IMR-90 (cell line): Measurements from ENCODE around the gene MEGF9. TPM values are rescaled to one million over a fixed set of nuclear protein-coding genes. Genes with fewer than 3 reads are reported as not detected.

ENCODE experiments used
- ATAC-seq: fragments of 200-7000 bp; cut with Tn5 transposase; 2 replicates; pipeline ENCODE4 v1.9.1; 2020; ENCODE audit warnings: low read depth, mild to moderate bottlenecking, moderate library complexity
- BruUV-seq: library from RNA; stranded (reverse); fragments of 400-500 nt; replicated peaks from 2 replicates; lab custom pipeline; 2021; lab: Mats Ljungman, UMichigan
- CTCF ChIA-PET: fragments of 300-600 bp; formaldehyde crosslinking; extraction: SDS; loops from one replicate; lab custom pipeline; 2021; ENCODE audit warnings: antibody characterized with exemption; lab: Yijun Ruan, JAX
- POLR2A ChIA-PET: fragments of 300-600 bp; sonication (Branson Sonifier 250); formaldehyde crosslinking; loops from one replicate; lab custom pipeline; 2022; ENCODE audit warnings: antibody characterized with exemption; ENCODE audit not compliant: unreplicated experiment; lab: Charles Lee
- DNase-seq: peaks from one replicate; pipeline ENCODE4 v3.0.0; 2013
- H2AFZ ChIP-seq: replicated peaks from 2 replicates; pipeline ENCODE3; 2013; ENCODE audit warnings: low read length, mild to moderate bottlenecking; ENCODE audit not compliant: poor library complexity
- H2AK5ac ChIP-seq: 2 replicates; pipeline ENCODE4 v1.6.1; 2013; ENCODE audit warnings: low read depth, low read length, inconsistent platforms
- H2AK9ac ChIP-seq: replicated peaks from 2 replicates; pipeline ENCODE3; 2013; ENCODE audit warnings: mild to moderate bottlenecking, low read depth, low read length, moderate library complexity; ENCODE audit not compliant: poor library complexity
- H2BK120ac ChIP-seq: 2 replicates; pipeline ENCODE4 v1.6.1; 2013; ENCODE audit warnings: low read depth, low read length, inconsistent platforms
- H2BK15ac ChIP-seq: 3 replicates; pipeline ENCODE4 v1.6.1; 2013; ENCODE audit warnings: low read depth, low read length, inconsistent platforms
- H2BK20ac ChIP-seq: 2 replicates; pipeline ENCODE4 v1.6.1; 2013; ENCODE audit warnings: low read depth, mild to moderate bottlenecking, inconsistent platforms, low read length, moderate library complexity
- H2BK5ac ChIP-seq: 2 replicates; pipeline ENCODE4 v1.6.1; 2013; ENCODE audit warnings: mild to moderate bottlenecking, low read depth, low read length, inconsistent platforms; ENCODE audit not compliant: poor library complexity, severe bottlenecking
- H3K14ac ChIP-seq: replicated peaks from 2 replicates; pipeline ENCODE4 v1.6.1; 2013; ENCODE audit warnings: low read depth, low read length, inconsistent platforms
- H3K18ac ChIP-seq: 2 replicates; pipeline ENCODE4 v1.6.1; 2013; ENCODE audit warnings: low read depth, low read length, control low read depth
- H3K23ac ChIP-seq: 2 replicates; pipeline ENCODE4 v1.6.1; 2013; ENCODE audit warnings: low read depth, low read length, inconsistent platforms
- H3K27ac ChIP-seq: 2 replicates; pipeline ENCODE4 v1.5.1; 2013; ENCODE audit warnings: mild to moderate bottlenecking, control low read depth, low read length; ENCODE audit not compliant: insufficient read depth
- H3K27me3 ChIP-seq: 2 replicates; pipeline ENCODE4 v1.6.1; 2013; ENCODE audit warnings: low read length; ENCODE audit not compliant: control insufficient read depth, insufficient read depth
- H3K36me3 ChIP-seq: 2 replicates; pipeline ENCODE4 v1.6.1; 2013; ENCODE audit warnings: low read length, mixed read lengths; ENCODE audit not compliant: control insufficient read depth, insufficient read depth
- H3K4ac ChIP-seq: 2 replicates; pipeline ENCODE4 v1.6.1; 2013; ENCODE audit warnings: low read depth, low read length, inconsistent platforms
- H3K4me1 ChIP-seq: 2 replicates; pipeline ENCODE4 v1.6.1; 2013; ENCODE audit warnings: low read length, mixed read lengths; ENCODE audit not compliant: control insufficient read depth, insufficient read depth
- H3K4me2 ChIP-seq: 2 replicates; pipeline ENCODE4 v1.6.1; 2013; ENCODE audit warnings: low read depth, mild to moderate bottlenecking, control low read depth, low read length, moderate library complexity
- H3K4me3 ChIP-seq: 2 replicates; pipeline ENCODE4 v1.5.1; 2013; ENCODE audit warnings: low read depth, mild to moderate bottlenecking, control low read depth, low read length, moderate library complexity; ENCODE audit not compliant: insufficient read depth
- H3K56ac ChIP-seq: 2 replicates; pipeline ENCODE4 v1.6.1; 2013; ENCODE audit warnings: low read length, inconsistent platforms; ENCODE audit not compliant: insufficient read depth; ENCODE audit errors: extremely low read depth
- H3K79me1 ChIP-seq, 2 experiments: 2 replicates each; pipeline ENCODE4 v1.6.1; 2013; ENCODE audit warnings: low read length in 2 of 2, inconsistent platforms in 1 of 2, low read depth in 1 of 2
- H3K9ac ChIP-seq: 2 replicates; pipeline ENCODE4 v1.6.1; 2013; ENCODE audit warnings: low read depth, low read length, control low read depth
- H3K9me1 ChIP-seq: 2 replicates; pipeline ENCODE4 v1.6.1; 2013; ENCODE audit warnings: low read length, inconsistent platforms; ENCODE audit not compliant: insufficient read depth
- H3K9me3 ChIP-seq: 2 replicates; pipeline ENCODE4 v1.6.1; 2013; ENCODE audit warnings: low read length; ENCODE audit not compliant: control insufficient read depth, insufficient read depth
- H4K20me1 ChIP-seq: 2 replicates; pipeline ENCODE4 v1.6.1; 2013; ENCODE audit warnings: low read length, inconsistent platforms; ENCODE audit not compliant: insufficient read depth
- H4K5ac ChIP-seq: 2 replicates; pipeline ENCODE4 v1.6.1; 2013; ENCODE audit warnings: mild to moderate bottlenecking, low read depth, low read length, control low read depth
- H4K8ac ChIP-seq, 2 experiments: 2 replicates each; pipeline ENCODE4 v1.6.1; 2013; ENCODE audit warnings: low read depth in 2 of 2, low read length in 2 of 2, control low read depth in 1 of 2, inconsistent platforms in 1 of 2
- H4K91ac ChIP-seq: 2 replicates; pipeline ENCODE4 v1.6.1; 2013; ENCODE audit warnings: low read depth, low read length, inconsistent platforms; ENCODE audit not compliant: insufficient read depth
- BHLHE40 ChIP-seq: fragments of 150-350 bp; IDR thresholded peaks from 2 replicates; pipeline ENCODE4 v1.6.1; 2016; ENCODE audit warnings: mild to moderate bottlenecking, low read depth, low read length
- CHD1 ChIP-seq: IDR thresholded peaks from 2 replicates; pipeline ENCODE4 v1.6.1; 2012; ENCODE audit warnings: low read depth, low read length, improper control_type of control experiment
- FOS ChIP-seq: fragments of 150-350 bp; IDR thresholded peaks from 2 replicates; pipeline ENCODE4 v1.6.1; 2016; ENCODE audit warnings: low read depth, low read length
- MAFK ChIP-seq: IDR thresholded peaks from 2 replicates; pipeline ENCODE4 v1.6.1; 2012; ENCODE audit warnings: low read depth, low read length, improper control_type of control experiment
- MAZ ChIP-seq: IDR thresholded peaks from 2 replicates; pipeline ENCODE4 v1.6.1; 2012; ENCODE audit warnings: low read depth, mild to moderate bottlenecking, low read length, improper control_type of control experiment, moderate library complexity, borderline replicate concordance
- MXI1 ChIP-seq: IDR thresholded peaks from 2 replicates; pipeline ENCODE4 v1.6.1; 2012; ENCODE audit warnings: low read depth, mild to moderate bottlenecking, low read length, moderate library complexity, borderline replicate concordance
- NFE2L2 ChIP-seq: fragments of 150-350 bp; IDR thresholded peaks from 2 replicates; pipeline ENCODE4 v1.6.1; 2016; ENCODE audit warnings: low read depth, mild to moderate bottlenecking, low read length
- POLR2A ChIP-seq: IDR thresholded peaks from 2 replicates; pipeline ENCODE4 v1.6.1; 2012; ENCODE audit warnings: mild to moderate bottlenecking, low read depth, low read length
- RAD21 ChIP-seq: IDR thresholded peaks from 2 replicates; pipeline ENCODE4 v1.6.1; 2012; ENCODE audit warnings: low read length, improper control_type of control experiment
- RCOR1 ChIP-seq: IDR thresholded peaks from 2 replicates; pipeline ENCODE4 v1.6.1; 2012; ENCODE audit warnings: mild to moderate bottlenecking, low read length, improper control_type of control experiment; ENCODE audit not compliant: insufficient replicate concordance
- RFX5 ChIP-seq: IDR thresholded peaks from 2 replicates; pipeline ENCODE4 v1.8.0; 2012; ENCODE audit warnings: low read depth, mild to moderate bottlenecking, low read length, moderate library complexity
- WGBS, 2 experiments: methylation state at CpG; one replicate each; pipeline versions ENCODE4 v1.1.5 to v1.1.7; 2013; ENCODE audit warnings: missing lambda C conversion rate in 2 of 2; ENCODE audit not compliant: insufficient read length in 1 of 2; ENCODE audit errors: extremely low coverage in 2 of 2; 5-methylcytosine and 5-hydroxymethylcytosine counted together
- dilution Hi-C: fragments of 300-500 bp; cut with HindIII; formaldehyde crosslinking; loops from one replicate; pipeline ENCODE4 v1.14.3; 2018; ENCODE audit warnings: low sequenced_read_pairs; ENCODE audit not compliant: unreplicated experiment
- in situ Hi-C: fragments of 300-500 bp; cut with MboI; formaldehyde crosslinking; loops from 3 replicates; pipeline ENCODE4 v1.14.3; 2019; ENCODE audit warnings: low sequenced_read_pairs, inconsistent platforms, mixed read lengths
- intact Hi-C: fragments of 100-400 bp; cut with micrococcal nuclease; formaldehyde crosslinking; loops from 2 replicates; pipeline ENCODE4 v1.10.0; 2022
- polyA plus RNA-seq, 3 experiments: library from polyadenylated mRNA; depleted of rRNA; stranded (reverse); fragments of >200 nt; gene quantifications; 2 replicates each; pipeline ENCODE4 v1.2.3, GENCODE V29; 2012; ENCODE audit warnings: low replicate concordance in 1 of 3
- total RNA-seq: library from RNA; depleted of rRNA; stranded (reverse); fragments of >200 nt; gene quantifications from 2 replicates; pipeline ENCODE4 v1.2.3, GENCODE V29; 2012
- TF ChIP-seq, protein P1 (sequence below): fragments of 150-350 bp; IDR thresholded peaks from 2 replicates; pipeline ENCODE4 v1.6.1; 2016; ENCODE audit warnings: low read depth, mild to moderate bottlenecking, low read length, moderate library complexity, borderline replicate concordance
- TF ChIP-seq, protein P2 (sequence below): fragments of 150-350 bp; IDR thresholded peaks from 2 replicates; pipeline ENCODE4 v1.6.1; 2017; ENCODE audit warnings: mild to moderate bottlenecking, antibody characterized with exemption, low read length, low read depth

MEGF9 gene
- total and polyA plus RNA-seq, 2 of the 4 experiments (the other 2 are of a cell fraction), result 3.4 TPM

DNA sequence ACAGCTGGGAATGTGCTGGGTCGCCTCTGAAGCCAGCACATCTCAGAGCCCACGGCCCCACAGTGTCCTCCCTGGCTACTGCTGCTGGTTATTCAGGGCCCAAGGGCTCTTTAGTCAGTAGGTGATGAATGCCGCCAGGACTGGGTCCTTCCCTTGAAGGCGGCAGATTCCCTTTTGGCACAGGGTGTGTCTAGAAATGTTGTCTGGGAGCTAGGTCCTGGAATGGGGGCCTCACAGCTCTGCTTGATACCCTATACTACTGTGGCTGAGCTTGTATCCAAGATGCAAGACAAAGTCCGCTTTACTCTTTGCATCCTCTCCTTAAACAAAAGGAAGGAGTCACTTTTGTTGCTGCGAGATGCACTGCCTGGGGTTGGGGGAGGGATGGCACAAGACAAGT is 33.1 kb downstream of the MEGF9 start:
- H3K27me3 ChIP-seq, result no peaks in the 10 kb centered on the region
- H2AK9ac ChIP-seq, result no peak overlapping the region
- no peak overlapping the region for H3K56ac ChIP-seq
- H2AFZ ChIP-seq, result no peak overlapping the region
- H2BK5ac ChIP-seq, result no peak overlapping the region
- dilution Hi-C loops, result no loop called here
- DNase-seq (no peak), ATAC-seq (no peak)
- no peak overlapping the region for H3K27ac ChIP-seq
- H4K5ac ChIP-seq, result no peak overlapping the region
- no peak overlapping the region for H3K4ac ChIP-seq
- no peaks in the 10 kb centered on the region for H3K9me1 ChIP-seq
- peaks cover 16 to 28% of the 10 kb centered on the region in 2 experiments; a peak in 3 of 4 replicates for H3K79me1 ChIP-seq
- no peak overlapping the region for H3K4me2 ChIP-seq
- H4K20me1 ChIP-seq, result no peaks in the 10 kb centered on the region
- H3K9ac ChIP-seq, result no peak overlapping the region
- ChIA-PET CTCF (no interaction called here), POLR2A (no interaction called here)
- H3K14ac ChIP-seq, result no peak overlapping the region
- no peak overlapping the region for H4K91ac ChIP-seq
- no peak overlapping the region for H2BK15ac ChIP-seq
- H2AK5ac ChIP-seq, result no peak overlapping the region
- H2BK20ac ChIP-seq, result no peak overlapping the region
- intact Hi-C loops, result no loop called here
- peaks cover 5% of the 10 kb centered on the region for H3K4me1 ChIP-seq
- no peak for TF ChIP-seq BHLHE40
- TF ChIP-seq, protein P1, sequence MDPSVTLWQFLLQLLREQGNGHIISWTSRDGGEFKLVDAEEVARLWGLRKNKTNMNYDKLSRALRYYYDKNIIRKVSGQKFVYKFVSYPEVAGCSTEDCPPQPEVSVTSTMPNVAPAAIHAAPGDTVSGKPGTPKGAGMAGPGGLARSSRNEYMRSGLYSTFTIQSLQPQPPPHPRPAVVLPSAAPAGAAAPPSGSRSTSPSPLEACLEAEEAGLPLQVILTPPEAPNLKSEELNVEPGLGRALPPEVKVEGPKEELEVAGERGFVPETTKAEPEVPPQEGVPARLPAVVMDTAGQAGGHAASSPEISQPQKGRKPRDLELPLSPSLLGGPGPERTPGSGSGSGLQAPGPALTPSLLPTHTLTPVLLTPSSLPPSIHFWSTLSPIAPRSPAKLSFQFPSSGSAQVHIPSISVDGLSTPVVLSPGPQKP, result no peak
- no peak for TF ChIP-seq MXI1
- no peak for TF ChIP-seq POLR2A
- no peak for TF ChIP-seq RCOR1
- no peak for TF ChIP-seq CHD1
- no peak for TF ChIP-seq MAZ
- TF ChIP-seq FOS, result no peak
- TF ChIP-seq MAFK, result no peak
- no peak for TF ChIP-seq NFE2L2
- no peak for TF ChIP-seq RFX5
- no peak for TF ChIP-seq RAD21
- TF ChIP-seq, protein P2, sequence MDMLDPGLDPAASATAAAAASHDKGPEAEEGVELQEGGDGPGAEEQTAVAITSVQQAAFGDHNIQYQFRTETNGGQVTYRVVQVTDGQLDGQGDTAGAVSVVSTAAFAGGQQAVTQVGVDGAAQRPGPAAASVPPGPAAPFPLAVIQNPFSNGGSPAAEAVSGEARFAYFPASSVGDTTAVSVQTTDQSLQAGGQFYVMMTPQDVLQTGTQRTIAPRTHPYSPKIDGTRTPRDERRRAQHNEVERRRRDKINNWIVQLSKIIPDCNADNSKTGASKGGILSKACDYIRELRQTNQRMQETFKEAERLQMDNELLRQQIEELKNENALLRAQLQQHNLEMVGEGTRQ, result no peak
- no TSS peak for BruUV-seq
- no peak overlapping the region for H3K23ac ChIP-seq
- no CpG with 5 or more reads among the region's 6 CpGs for WGBS, 2 experiments
- H3K4me3 ChIP-seq, result no peak overlapping the region
- H3K18ac ChIP-seq, result no peak overlapping the region
- in situ Hi-C loops, result no loop called here
- no peaks in the 10 kb centered on the region for H3K9me3 ChIP-seq
- H3K36me3 ChIP-seq, result no peaks in the 10 kb centered on the region
- no peak overlapping the region for H2BK120ac ChIP-seq
- no peak overlapping the region for H4K8ac ChIP-seq
